ENCODE measurements around the gene FOXP1.

The FOXP1 gene

DNA sequence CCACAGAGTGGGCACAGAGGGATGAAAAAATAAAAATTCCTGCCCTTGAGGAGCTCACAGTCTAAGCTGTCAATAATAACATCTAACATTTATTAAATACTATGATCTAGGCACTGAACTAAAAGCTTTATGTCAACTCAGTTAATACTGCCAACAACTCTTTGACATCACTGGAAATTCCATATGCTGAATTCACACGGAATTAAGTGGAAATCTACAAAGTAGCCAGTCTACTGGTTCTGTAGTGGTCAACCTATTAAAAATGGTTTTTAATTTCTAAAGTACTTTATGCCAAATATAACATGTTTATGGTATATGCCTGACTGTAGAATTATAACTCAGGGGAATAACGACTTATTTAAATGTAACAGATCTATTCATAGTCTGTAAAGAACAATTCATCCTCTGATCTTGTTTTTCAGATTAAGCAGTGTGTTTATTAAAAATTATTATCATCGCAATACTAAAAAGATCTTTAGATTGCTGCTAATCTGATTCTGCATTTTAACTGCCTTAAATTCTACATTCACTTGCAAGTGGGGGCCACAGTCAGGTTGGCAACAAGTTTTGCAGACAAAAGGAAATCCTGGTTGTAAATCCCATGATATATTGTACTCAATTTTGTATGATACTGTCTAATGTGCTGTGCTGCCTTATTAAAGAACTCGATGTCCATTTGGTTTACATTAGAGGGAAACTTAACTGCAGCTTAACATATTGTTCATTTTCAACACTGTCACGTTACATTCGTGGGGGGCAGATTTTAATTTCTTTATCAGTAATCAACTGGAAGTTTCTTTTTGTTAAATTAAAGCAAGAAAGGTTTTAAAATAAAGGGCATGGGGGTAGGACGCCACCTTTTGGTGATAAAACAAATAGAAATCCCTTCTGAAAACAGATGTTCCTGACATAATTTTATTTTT is 2.6 kb upstream of the FOXP1 start:
- TF ChIP-seq, protein P1, sequence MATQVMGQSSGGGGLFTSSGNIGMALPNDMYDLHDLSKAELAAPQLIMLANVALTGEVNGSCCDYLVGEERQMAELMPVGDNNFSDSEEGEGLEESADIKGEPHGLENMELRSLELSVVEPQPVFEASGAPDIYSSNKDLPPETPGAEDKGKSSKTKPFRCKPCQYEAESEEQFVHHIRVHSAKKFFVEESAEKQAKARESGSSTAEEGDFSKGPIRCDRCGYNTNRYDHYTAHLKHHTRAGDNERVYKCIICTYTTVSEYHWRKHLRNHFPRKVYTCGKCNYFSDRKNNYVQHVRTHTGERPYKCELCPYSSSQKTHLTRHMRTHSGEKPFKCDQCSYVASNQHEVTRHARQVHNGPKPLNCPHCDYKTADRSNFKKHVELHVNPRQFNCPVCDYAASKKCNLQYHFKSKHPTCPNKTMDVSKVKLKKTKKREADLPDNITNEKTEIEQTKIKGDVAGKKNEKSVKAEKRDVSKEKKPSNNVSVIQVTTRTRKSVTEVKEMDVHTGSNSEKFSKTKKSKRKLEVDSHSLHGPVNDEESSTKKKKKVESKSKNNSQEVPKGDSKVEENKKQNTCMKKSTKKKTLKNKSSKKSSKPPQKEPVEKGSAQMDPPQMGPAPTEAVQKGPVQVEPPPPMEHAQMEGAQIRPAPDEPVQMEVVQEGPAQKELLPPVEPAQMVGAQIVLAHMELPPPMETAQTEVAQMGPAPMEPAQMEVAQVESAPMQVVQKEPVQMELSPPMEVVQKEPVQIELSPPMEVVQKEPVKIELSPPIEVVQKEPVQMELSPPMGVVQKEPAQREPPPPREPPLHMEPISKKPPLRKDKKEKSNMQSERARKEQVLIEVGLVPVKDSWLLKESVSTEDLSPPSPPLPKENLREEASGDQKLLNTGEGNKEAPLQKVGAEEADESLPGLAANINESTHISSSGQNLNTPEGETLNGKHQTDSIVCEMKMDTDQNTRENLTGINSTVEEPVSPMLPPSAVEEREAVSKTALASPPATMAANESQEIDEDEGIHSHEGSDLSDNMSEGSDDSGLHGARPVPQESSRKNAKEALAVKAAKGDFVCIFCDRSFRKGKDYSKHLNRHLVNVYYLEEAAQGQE (IDR thresholded peaks at IDR 0.05; ENCODE audit: insufficient read depth in 1 of 2, low read depth in 2 of 2, low read length in 2 of 2), result no peak
- TF ChIP-seq FOXP2 (optimal IDR thresholded peaks at IDR 0.05; ENCODE audit: borderline replicate concordance, extremely low read depth, extremely low read length, insufficient read depth) (no peak), TAF1 (IDR thresholded peaks at IDR 0.05; ENCODE audit: borderline replicate concordance, insufficient read depth, low read length) (no peak), POLR2AphosphoS5 (IDR thresholded peaks at IDR 0.05; ENCODE audit: low read depth, low read length) (no peak), SIN3A (IDR thresholded peaks at IDR 0.05; ENCODE audit: borderline replicate concordance, insufficient read depth, low read length) (no peak)

DNA sequence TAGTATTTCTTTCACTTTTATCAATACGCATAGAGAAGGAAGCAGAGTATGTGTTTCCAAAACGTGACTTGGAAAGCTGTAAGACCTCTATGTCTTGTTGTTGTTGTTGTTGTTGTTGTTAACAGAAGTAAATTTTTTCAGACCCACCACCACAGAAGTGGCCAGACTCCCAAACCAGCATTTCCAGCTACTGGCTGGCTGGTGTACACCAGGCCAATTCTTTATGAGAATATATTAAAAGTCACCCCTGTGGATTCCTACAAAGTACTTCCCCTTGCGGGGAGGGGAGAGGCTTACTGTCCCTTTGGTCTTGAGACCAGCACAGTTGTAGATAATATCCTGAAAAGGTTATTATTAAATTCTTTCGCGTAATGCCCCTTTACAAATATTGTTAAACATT is 1.6 kb upstream of the FOXP1 start:
- TF ChIP-seq TAF1 (IDR thresholded peaks at IDR 0.05; ENCODE audit: borderline replicate concordance, insufficient read depth, low read length) (no peak), POLR2AphosphoS5 (IDR thresholded peaks at IDR 0.05; ENCODE audit: low read depth, low read length) (no peak), FOXP2 (optimal IDR thresholded peaks at IDR 0.05; ENCODE audit: borderline replicate concordance, extremely low read depth, extremely low read length, insufficient read depth) (no peak), SIN3A (IDR thresholded peaks at IDR 0.05; ENCODE audit: borderline replicate concordance, insufficient read depth, low read length) (no peak)
- TF ChIP-seq, protein P1 (IDR thresholded peaks at IDR 0.05; ENCODE audit: insufficient read depth in 1 of 2, low read depth in 2 of 2, low read length in 2 of 2), result no peak

DNA sequence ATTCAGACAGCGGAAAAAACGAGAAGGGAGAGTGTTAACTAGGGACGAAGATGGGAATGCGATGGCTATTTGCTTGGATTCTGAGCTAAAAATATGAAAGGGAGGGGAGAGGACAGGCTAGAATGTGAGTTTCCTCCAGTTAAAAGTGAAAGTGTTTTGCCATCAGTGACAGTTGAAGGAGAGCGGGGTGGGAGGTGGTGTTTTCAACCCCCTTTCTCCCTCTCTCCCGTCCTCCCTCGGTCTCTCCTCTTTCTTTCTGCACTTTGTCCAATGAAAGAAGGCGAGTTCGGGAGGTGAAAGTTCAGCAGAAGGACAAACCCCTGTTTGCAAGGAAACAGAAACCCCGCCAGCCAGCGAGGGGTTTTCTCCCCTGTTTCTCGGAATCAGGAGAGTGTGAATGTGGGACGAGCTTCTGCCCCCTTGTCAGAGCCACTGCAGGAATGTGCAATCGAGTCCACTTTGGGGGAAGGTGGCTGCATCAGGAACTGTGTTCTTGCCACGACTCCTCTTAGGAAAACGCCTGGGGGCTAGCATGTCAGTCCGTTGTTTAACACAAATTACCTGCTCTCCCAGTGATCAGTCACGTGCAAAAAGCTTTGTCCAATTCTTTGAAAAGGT is 975 bp upstream of the FOXP1 start:
- no peak for TF ChIP-seq FOXP2 (optimal IDR thresholded peaks at IDR 0.05; ENCODE audit: borderline replicate concordance, extremely low read depth, extremely low read length, insufficient read depth)
- TF ChIP-seq, protein P1 (IDR thresholded peaks at IDR 0.05; ENCODE audit: insufficient read depth in 1 of 2, low read depth in 2 of 2, low read length in 2 of 2), result no peak
- no peak for TF ChIP-seq TAF1 (IDR thresholded peaks at IDR 0.05; ENCODE audit: borderline replicate concordance, insufficient read depth, low read length)
- TF ChIP-seq SIN3A (IDR thresholded peaks at IDR 0.05; ENCODE audit: borderline replicate concordance, insufficient read depth, low read length), result 0 out of 2 replicates have a peak, but pooled peaks have one; percentile 8
- TF ChIP-seq POLR2AphosphoS5 (IDR thresholded peaks at IDR 0.05; ENCODE audit: low read depth, low read length), result 0 out of 2 replicates have a peak, but pooled peaks have one; percentile 30

DNA sequence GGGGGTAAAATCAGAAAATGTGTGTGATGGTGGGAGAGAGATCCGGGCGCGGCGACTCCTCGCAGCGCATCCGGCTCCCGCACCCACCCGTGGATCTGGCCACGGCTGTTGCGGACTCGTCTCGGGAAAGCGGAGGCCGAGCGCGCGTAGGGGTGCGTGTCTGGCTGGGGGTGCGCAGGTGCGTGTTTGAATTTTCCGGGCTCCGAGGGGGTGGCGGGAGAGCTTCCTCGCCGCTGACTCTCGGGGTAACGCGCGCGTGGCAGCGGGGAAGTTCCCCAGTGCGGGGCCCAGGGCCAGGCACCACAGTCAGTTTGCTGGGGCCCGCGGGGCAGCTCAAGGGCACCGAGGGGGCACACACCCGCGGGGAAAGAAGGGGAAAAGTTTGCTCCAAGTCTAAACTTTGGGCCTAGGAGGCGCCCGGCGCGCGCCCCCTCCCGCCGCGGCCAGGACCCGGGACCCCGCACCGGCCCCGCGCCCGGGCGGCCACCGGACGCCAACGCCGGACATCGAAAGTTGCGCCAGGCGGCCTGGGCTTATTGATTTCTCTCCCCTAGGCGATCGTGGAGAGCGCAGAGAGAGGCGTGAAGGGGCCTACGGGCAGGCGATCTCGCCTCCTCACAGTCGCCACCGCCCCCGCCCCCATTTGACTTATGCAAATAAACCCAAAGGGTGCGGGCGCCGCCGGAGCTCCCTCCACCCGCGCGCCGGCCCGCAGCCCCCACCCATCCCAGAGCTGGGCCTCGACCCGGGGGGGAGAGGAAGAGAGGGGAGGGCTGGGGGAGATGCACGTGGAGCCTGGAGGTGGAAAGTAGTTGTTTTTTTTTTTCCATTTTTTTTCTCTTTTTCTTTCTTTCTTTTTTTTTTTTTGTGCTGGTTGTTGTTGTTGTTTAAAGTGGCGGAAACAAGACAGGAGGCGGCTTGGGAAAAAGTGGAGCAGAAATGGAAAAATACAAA is 639 bp downstream of the FOXP1 start:
- peak; percentile 22 for TF ChIP-seq FOXP2 (optimal IDR thresholded peaks at IDR 0.05; ENCODE audit: borderline replicate concordance, extremely low read depth, extremely low read length, insufficient read depth)
- TF ChIP-seq SIN3A (IDR thresholded peaks at IDR 0.05; ENCODE audit: borderline replicate concordance, insufficient read depth, low read length), result no peak
